Regular cardiac myocyte (primary cell): ENCODE results near the gene TLR3. TPM values are rescaled to one million over a fixed set of nuclear protein-coding genes. Genes with fewer than 3 reads are reported as not detected.

Experiments
- total RNA-seq: library from RNA; depleted of rRNA; stranded (reverse); fragments of >200 nt; gene quantifications from 2 replicates; pipeline ENCODE4 v1.2.3, GENCODE V29; 2014

Gene TLR3
- 3.6 and 7.0 TPM in 2 replicates for total RNA-seq

DNA sequence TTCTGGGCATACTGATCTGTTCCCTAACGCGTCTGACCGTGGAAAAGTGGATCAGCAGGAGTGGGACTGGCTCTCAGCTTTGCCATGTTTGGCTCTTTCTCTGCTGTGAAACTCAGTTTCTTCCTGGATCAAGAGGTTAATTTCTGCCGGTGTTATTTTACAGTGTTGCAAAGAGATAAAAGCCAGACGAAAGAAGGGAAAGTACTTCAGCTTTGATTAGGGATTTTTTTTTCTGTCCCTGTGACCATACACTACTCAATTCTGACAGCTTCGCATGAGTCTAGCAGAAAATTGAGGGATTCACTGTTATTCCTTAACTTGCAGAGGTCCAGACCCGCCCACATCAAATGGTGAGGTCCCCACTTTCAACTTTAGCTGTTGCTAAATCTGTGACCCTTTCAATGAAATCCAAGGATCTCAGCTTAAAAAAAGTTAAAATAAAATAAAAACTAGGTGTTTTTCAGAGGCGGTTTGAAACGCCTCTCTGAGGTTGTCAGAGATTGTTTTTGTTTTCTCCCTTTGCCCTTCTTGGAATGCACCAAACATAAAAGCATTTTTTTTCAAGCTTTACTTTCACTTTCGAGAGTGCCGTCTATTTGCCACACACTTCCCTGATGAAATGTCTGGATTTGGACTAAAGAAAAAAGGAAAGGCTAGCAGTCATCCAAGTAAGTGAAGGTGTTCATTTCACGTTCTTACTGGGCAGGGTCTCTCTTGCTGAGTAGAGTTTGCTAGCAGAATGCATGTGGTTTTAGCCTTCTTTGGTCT, at the start of gene TLR3:
Gene TLR3, plus strand, starts transcription at position 576 of the 768 bp plus-strand sequence. CDS start 7,464 bp downstream, outside the sequence.

GRCh38 chr4:186104114-186104889, 35.3 kb downstream of the TLR3 start, which contains the start of gene FAM149A:
Gene FAM149A, plus strand, starts transcription at chr4:186104704.

Other genes with a start within 250 kb of the TLR3 start
- gene FAM149A, start 35.5 kb downstream of the TLR3 start, total RNA-seq: 2.3 and 8.2 TPM in 2 replicates
- gene CYP4V2, start 122.4 kb downstream of the TLR3 start, total RNA-seq: 18.2 and 34.7 TPM in 2 replicates
- under 0.01 and 0.28 TPM in 2 replicates for gene KLKB1, start 158.4 kb downstream of the TLR3 start, total RNA-seq
- gene F11, start 197.0 kb downstream of the TLR3 start, total RNA-seq: not detected in 2 replicates